ENCODE measurements around the gene SPATA31D3.

Gene SPATA31D3

DNA sequence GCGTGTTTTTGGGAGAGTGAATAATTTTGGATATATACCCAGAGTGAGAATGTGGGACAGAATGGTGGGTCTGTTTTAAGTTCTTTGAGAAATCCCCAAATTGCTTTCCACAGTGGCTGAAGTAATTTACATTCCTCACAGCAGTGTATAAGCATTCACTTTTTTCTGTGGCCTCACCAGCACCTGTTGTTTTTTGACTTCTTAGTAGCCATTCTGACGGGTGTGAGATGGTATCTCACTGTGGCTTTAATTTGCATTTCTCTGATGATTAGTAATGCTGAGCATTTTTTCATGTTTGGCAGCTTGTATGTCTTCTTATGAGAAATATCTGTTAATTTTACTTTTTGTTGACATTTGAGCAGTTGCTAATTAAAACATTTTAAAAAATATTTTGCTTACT lies 35.9 kb downstream of the SPATA31D3 start:
- no peaks in the 10 kb centered on the region for H3K27me3 ChIP-seq (ENCODE audit: low read length)
- no peaks in the 10 kb centered on the region for H3K79me2 ChIP-seq (ENCODE audit: insufficient read depth, low read length)
- TF ChIP-seq EZH2phosphoT487 (conservative IDR thresholded peaks at IDR 0.05; ENCODE audit: low read length) (no peak), CTCF (IDR thresholded peaks at IDR 0.05; ENCODE audit: insufficient read depth, low read length, poor library complexity, severe bottlenecking) (no peak)
- H3K9ac ChIP-seq (ENCODE audit: low read length), result no peak overlapping the region
- no peaks in the 10 kb centered on the region for H3K36me3 ChIP-seq (ENCODE audit: low read length)
- H3K4me2 ChIP-seq (ENCODE audit: low read depth, low read length, poor library complexity, severe bottlenecking), result no peak overlapping the region
- H3F3A ChIP-seq (ENCODE audit: insufficient read depth), result no peaks in the 10 kb centered on the region
- H3K9me2 ChIP-seq (replicated peaks; ENCODE audit: insufficient read depth, low read length), result no peaks in the 10 kb centered on the region
- no peak overlapping the region for H3K4me3 ChIP-seq (ENCODE audit: insufficient read depth, low read length, poor library complexity, severe bottlenecking)
- no peak overlapping the region for H2AFZ ChIP-seq (ENCODE audit: low read depth, low read length, severe bottlenecking)
- no peak overlapping the region for H3K27ac ChIP-seq (ENCODE audit: low read depth, low read length)
- H4K20me1 ChIP-seq (ENCODE audit: low read depth, low read length), result no peaks in the 10 kb centered on the region
- H3K9me3 ChIP-seq (ENCODE audit: insufficient read depth, low read length), result no peaks in the 10 kb centered on the region

- Histone ChIP-seq H3K36me3 (ENCODE audit: low read length) (no peaks in the 10 kb centered on the region), H3K9me2 (replicated peaks; ENCODE audit: insufficient read depth, low read length) (no peaks in the 10 kb centered on the region), H3K27ac (ENCODE audit: low read depth, low read length) (no peak overlapping the region), H3F3A (ENCODE audit: insufficient read depth) (no peaks in the 10 kb centered on the region), H3K4me2 (ENCODE audit: low read depth, low read length, poor library complexity, severe bottlenecking) (no peak overlapping the region), H4K20me1 (ENCODE audit: low read depth, low read length) (no peaks in the 10 kb centered on the region), H3K27me3 (ENCODE audit: low read length) (no peaks in the 10 kb centered on the region), H3K4me3 (ENCODE audit: insufficient read depth, low read length, poor library complexity, severe bottlenecking) (no peak overlapping the region), H3K79me2 (ENCODE audit: insufficient read depth, low read length) (no peaks in the 10 kb centered on the region), H3K9ac (ENCODE audit: low read length) (no peak overlapping the region), H3K9me3 (ENCODE audit: insufficient read depth, low read length) (no peaks in the 10 kb centered on the region), H2AFZ (ENCODE audit: low read depth, low read length, severe bottlenecking) (no peak overlapping the region)
- TF ChIP-seq EZH2phosphoT487 (conservative IDR thresholded peaks at IDR 0.05; ENCODE audit: low read length) (no peak), CTCF (IDR thresholded peaks at IDR 0.05; ENCODE audit: insufficient read depth, low read length, poor library complexity, severe bottlenecking) (no peak)
Observed at GRCh38 chr9:81980568-81980967, 37.3 kb downstream of the SPATA31D3 start.

GRCh38 chr9:81981883-81982282 lies 38.6 kb downstream of the SPATA31D3 start:
- no peaks in the 10 kb centered on the region for H3K9me2 ChIP-seq (replicated peaks; ENCODE audit: insufficient read depth, low read length)
- no peak overlapping the region for H3K9ac ChIP-seq (ENCODE audit: low read length)
- no peaks in the 10 kb centered on the region for H3K9me3 ChIP-seq (ENCODE audit: insufficient read depth, low read length)
- no peaks in the 10 kb centered on the region for H4K20me1 ChIP-seq (ENCODE audit: low read depth, low read length)
- H3F3A ChIP-seq (ENCODE audit: insufficient read depth), result no peaks in the 10 kb centered on the region
- H3K79me2 ChIP-seq (ENCODE audit: insufficient read depth, low read length), result no peaks in the 10 kb centered on the region
- no peak overlapping the region for H3K4me3 ChIP-seq (ENCODE audit: insufficient read depth, low read length, poor library complexity, severe bottlenecking)
- no peak overlapping the region for H3K27ac ChIP-seq (ENCODE audit: low read depth, low read length)
- no peaks in the 10 kb centered on the region for H3K27me3 ChIP-seq (ENCODE audit: low read length)
- H3K4me2 ChIP-seq (ENCODE audit: low read depth, low read length, poor library complexity, severe bottlenecking), result no peak overlapping the region
- TF ChIP-seq EZH2phosphoT487 (conservative IDR thresholded peaks at IDR 0.05; ENCODE audit: low read length), result no peak
- TF ChIP-seq CTCF (IDR thresholded peaks at IDR 0.05; ENCODE audit: insufficient read depth, low read length, poor library complexity, severe bottlenecking), result no peak
- H3K36me3 ChIP-seq (ENCODE audit: low read length), result no peaks in the 10 kb centered on the region
- no peak overlapping the region for H2AFZ ChIP-seq (ENCODE audit: low read depth, low read length, severe bottlenecking)

Data from SU-DHL-6 (cell line).